Prostate gland (tissue), 2 donors: ENCODE results near the gene NOC4L.

Source experiments
- POLR2AphosphoS5 ChIP-seq: sonication (generic); formaldehyde crosslinking; IDR thresholded peaks from one replicate; pipeline ENCODE4 v1.6.1; 2017; ENCODE audit warnings: antibody characterized with exemption
- TF ChIP-seq, protein P1 (sequence below), 4 experiments: fragments of 200-600 bp in 2 of 4; fragments of 450-650 bp in 2 of 4; sonication (generic) in 2 of 4; IDR thresholded peaks; 1 replicate in 3 of 4; 2 replicates in 1 of 4; pipeline ENCODE4 v1.5.1; 2016 to 2019; ENCODE audit warnings: antibody characterized with exemption in 4 of 4, mild to moderate bottlenecking in 2 of 4, moderate library complexity in 2 of 4

DNA sequence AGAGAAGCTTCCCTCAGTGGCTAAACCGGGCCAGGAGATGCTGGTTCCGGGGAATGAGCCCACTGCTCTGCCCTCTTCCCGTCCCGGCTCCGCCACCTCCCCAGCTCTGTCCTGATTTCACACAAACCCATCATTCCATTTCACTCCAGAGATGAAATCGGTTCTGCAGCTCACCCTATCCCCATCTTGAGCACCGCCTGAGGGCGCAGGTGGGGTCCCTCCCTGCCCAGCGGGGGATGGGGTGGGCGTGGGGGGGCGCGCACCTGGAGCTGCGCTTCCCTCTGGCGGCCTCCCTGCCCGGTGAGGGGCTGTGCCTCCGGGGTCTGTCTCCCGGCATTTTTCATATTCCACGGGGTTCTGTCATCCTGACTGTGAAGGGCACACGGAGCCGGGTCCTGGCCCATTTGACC lies 44.7 kb downstream of the NOC4L start:
- TF ChIP-seq, protein P1, sequence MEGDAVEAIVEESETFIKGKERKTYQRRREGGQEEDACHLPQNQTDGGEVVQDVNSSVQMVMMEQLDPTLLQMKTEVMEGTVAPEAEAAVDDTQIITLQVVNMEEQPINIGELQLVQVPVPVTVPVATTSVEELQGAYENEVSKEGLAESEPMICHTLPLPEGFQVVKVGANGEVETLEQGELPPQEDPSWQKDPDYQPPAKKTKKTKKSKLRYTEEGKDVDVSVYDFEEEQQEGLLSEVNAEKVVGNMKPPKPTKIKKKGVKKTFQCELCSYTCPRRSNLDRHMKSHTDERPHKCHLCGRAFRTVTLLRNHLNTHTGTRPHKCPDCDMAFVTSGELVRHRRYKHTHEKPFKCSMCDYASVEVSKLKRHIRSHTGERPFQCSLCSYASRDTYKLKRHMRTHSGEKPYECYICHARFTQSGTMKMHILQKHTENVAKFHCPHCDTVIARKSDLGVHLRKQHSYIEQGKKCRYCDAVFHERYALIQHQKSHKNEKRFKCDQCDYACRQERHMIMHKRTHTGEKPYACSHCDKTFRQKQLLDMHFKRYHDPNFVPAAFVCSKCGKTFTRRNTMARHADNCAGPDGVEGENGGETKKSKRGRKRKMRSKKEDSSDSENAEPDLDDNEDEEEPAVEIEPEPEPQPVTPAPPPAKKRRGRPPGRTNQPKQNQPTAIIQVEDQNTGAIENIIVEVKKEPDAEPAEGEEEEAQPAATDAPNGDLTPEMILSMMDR (IDR thresholded peaks at IDR 0.05), result no peak
- no peak for TF ChIP-seq POLR2AphosphoS5
